Amygdala (tissue), 56 donors: ENCODE results near the gene CNTNAP5.

Experiments
- DNase-seq, 56 donors: peaks; one replicate each; lab custom pipeline; 2025; lab: John Stamatoyannopoulos, UW

Gene CNTNAP5

DNA sequence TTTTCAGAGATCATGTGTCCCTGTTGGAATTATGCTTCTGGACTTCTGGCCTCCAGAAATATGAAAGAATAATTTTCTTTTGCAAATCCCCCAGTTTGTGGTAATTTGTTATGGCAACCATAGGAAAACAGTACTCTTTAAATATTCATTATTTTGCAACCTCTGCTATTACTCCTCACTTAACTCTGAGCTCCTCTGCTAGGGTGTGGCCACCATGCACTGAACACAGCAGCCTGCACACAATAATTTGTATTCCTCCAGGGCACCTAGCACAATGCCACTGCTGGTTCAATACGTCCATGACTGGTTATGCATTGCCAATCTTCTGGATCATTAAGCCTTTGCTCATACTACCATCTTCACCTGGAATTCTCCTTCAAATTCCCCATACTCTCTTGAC lies 232.0 kb downstream of the CNTNAP5 start:
- DNase-seq: no peak

DNA sequence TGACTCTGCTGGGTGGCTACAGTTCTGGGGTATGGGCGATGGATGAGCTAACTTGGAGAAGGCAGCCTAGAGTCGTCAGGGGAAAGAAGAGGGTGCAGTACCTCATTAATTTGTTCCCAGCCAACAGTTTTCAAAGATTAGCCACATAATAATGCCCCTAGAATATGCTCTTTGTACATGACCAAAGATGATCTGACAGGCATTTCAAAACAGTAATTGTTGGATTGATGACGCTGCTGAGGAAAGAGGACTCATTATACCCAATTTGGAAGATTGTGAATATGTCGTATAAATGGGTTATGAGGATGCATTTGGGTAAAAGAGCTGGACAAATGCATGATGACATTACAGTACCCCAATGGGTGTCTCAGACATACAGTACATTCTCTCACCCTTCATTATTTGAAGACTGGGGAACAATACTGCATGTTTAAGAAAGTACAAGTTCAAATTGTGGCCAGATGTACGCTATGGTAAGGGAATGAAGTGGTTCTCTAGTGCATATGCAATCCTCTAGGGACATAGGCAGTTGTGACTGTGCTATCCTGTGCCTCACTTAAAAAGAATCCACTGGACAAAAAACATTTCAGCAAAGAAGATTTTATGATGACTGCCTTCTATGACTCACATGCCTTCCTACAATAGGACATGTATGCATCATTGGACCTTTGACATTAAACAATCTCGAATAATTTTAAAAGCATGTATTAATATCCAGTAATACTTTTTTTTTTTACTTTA lies 233.2 kb downstream of the CNTNAP5 start:
- DNase-seq: no peak

DNA sequence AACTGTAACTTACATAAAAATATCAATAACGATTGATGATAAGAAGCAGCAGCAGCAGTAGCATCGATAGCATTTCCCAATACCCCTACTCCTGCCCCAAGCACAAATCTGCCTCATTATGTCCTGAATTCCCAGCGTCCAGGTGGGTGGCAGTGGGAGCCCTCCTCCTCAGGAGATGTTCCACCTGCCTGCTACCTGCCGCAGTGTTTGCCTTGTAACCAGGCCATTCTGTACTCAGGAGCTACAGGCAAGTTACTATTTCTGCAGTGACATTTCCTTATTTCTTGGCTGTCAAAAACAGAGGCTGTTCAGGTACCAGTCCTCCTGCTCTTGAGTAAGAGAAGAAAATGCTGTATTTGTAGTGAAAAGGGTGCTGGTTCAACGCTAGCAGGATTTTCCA lies 236.4 kb downstream of the CNTNAP5 start:
- DNase-seq: no peak

GRCh38 chr2:124264551-124265091 lies 239.5 kb downstream of the CNTNAP5 start:
- DNase-seq: no peak

DNA sequence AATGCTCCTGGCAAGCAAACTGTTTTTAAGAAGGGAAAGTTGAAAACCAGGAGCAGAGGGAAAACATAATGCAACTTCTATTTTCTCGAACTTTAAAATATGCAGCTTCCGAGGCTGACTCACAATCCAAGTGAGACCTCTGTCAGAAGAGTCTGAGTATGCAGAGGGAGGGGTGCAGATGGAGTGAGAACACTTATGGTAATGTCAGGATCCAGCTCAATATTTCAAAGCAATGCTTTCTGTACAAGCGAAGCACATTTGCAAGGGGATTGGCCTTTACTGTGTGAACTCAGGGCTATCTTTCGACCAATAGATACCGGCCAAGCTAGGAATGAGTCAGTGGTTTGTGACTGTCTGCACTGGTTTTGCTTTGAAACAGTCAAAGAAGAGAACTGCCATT lies 242.7 kb downstream of the CNTNAP5 start:
- peak in 2 of 56 donors; percentile 3 to 29 for DNase-seq

DNA sequence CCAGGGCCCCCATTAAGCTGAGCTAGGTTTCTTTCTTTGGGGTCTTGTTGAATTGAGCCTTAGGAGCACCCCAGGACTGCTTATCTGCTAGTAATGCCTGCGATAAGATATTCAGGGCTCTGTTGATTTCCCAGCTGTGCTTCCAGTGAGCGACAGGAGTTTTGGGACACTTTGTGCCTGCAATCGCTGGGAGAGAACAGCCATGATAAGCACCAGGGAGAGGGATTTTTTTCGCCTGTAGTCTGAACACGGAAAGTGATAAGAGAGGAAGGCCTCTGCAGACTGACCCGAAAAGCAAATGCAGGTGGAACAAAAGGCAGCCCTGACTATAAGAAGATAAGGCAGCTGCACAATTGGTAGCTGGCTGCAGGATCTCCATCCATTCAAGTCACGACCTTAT lies 244.3 kb downstream of the CNTNAP5 start:
- no peak for DNase-seq

- no peak for DNase-seq
Observed at GRCh38 chr2:124272261-124272841, 247.3 kb downstream of the CNTNAP5 start.

DNA sequence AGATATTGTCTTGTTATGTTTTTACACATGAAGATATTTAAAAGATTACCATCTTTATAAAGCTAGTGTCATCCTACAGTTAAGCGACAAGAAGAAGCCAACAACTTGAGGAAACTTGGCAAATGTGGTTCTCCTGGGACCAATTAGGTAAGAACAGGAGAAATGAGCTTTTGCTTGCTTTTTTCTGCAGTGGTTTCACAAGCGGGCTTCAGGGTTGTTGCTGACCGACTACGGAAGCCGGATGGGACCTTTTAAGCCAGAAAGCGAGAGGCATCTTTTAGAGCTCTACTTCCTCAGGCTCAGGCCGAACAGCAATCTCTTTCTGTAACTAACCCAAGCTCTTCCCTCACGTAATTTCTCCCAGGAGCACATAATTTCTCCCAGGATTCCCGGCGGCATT lies 256.5 kb downstream of the CNTNAP5 start:
- no peak for DNase-seq

- no peak for DNase-seq
Observed at GRCh38 chr2:124283096-124283495, 258.0 kb downstream of the CNTNAP5 start.

GRCh38 chr2:124286089-124286783 lies 261.1 kb downstream of the CNTNAP5 start:
- no peak for DNase-seq

GRCh38 chr2:124289060-124289459 lies 264.0 kb downstream of the CNTNAP5 start:
- no peak for DNase-seq

DNA sequence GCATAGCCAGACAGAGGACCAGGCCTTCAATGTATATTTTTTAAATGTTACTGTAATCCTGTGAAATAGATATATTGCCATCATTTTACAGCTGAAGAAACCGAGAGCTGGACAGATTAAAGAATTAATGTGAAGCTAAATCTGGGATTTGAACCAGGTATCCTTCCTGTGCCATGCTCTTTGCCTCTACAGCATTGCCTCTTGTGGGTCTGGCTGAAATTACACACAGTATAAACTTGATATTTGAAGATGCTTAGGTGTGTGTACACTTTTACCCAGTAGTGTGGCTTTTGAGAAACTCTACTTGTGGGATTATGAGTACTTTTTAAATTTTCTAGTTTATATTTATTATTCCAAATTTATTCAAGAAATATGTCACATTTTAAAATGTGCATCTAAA lies 264.5 kb downstream of the CNTNAP5 start:
- DNase-seq: no peak

- DNase-seq: no peak
Observed at GRCh38 chr2:124296470-124296869, 271.4 kb downstream of the CNTNAP5 start.

- DNase-seq: no peak
Observed at GRCh38 chr2:124301915-124302314, 276.8 kb downstream of the CNTNAP5 start.

GRCh38 chr2:124308319-124309062 lies 283.4 kb downstream of the CNTNAP5 start:
- DNase-seq: no peak

GRCh38 chr2:124309563-124310138 lies 284.6 kb downstream of the CNTNAP5 start:
- no peak for DNase-seq

- DNase-seq: no peak
Observed at GRCh38 chr2:124310671-124311070, 285.6 kb downstream of the CNTNAP5 start.

GRCh38 chr2:124314084-124314483 lies 289.0 kb downstream of the CNTNAP5 start:
- no peak for DNase-seq

GRCh38 chr2:124315221-124315880 lies 290.3 kb downstream of the CNTNAP5 start:
- no peak for DNase-seq

- no peak for DNase-seq
Observed at GRCh38 chr2:124316133-124316532, 291.0 kb downstream of the CNTNAP5 start.
